ENCODE results near the gene PPP1R12C.
"Not testable (repeated sequence)": the region's sequence is repeated elsewhere in the genome, so short reads cannot be mapped to it uniquely, and the experiment has no call there.

Gene PPP1R12C

DNA sequence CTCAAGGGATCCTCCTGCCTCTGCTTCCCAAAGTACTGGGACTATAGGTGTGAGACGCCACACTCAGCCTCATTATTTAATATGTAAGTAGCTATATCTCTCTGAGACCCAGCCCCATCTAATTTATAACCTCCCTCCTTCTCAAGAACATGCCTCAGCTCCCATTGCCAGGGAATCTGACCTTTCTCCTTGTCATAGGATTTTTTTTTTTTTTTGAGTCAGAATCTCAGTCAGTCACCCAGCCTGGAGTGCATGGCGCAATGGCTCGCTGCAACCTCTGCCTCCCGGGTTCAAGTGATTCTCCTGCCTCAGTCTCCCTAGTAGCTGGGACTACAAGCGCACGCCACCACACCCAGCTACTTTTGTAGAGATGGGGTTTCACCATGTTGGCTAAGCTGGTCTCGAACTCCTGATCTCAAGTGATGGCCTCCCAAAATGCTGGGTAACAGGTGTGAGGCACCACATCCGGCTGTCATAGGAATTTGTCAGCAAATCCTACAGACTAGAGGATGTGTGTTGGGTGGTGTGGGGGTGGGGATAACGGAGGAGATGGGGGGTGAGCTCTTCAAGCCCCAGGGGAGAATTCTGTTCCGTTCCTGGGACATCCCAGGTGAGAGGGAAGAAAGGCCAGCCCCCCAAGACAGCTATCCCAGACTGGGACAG lies 46.8 kb downstream of the PPP1R12C start:
- no peak for DNase-seq

DNA sequence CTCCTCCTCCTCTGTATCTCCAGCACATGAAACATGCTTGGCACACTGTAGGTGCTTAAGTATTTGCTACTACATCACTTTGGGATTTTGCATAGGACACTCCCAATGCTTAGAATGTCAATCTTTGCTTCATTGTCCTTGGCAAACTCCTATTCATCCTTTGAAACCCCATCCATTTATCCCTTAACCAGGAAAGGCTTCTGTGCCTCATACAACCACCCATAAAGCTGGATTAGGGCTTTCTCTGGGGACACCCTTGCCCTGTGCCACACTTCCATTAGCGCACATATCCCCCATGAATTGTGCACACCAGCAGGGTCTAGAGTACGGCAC lies 47.6 kb downstream of the PPP1R12C start:
- DNase-seq: no peak

GRCh38 chr19:55068950-55069864 lies 48.2 kb downstream of the PPP1R12C start:
- no peak for DNase-seq

DNA sequence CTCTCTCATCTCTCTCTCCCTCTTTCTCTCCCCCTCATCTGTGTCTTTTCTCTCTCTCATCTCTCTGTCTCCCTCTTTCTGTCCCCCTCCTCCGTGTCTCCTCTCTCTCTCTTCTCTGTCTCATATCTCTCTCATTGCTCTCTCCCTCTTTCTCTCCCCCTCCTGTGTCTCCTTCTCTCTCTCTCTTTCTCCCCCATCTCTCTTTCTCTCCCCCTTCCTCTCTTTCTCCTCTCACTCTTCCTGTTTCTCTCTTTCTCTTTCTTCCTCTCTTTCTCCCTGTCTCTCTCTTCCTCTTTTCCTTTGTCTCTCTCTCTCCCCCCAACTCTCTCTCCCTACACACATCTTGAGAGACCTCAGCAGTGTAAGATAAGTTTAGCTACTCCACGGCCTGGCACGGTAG lies 49.6 kb downstream of the PPP1R12C start:
- no peak for DNase-seq

- DNase-seq: no peak
Measured at GRCh38 chr19:55066107-55066709, 51.2 kb downstream of the PPP1R12C start.

- not testable (repeated sequence) for DNase-seq
Measured at GRCh38 chr19:55065516-55065915, 51.9 kb downstream of the PPP1R12C start.

DNA sequence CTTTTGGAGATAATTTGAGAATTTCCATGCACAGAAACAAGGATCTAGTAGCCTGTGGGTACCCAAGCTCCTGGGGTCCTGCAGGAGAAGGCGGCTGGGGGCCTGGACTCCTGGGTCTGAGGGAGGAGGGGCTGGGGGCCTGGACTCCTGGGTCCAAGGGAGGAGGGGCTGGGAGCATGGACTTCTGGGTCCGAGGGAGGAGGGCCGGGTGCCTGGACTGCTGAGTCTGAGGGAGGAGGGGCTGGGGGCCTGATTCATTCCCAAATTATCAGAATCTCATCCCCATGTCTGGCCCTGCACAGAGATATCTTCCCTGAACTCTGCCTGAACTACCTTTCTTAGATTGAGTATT lies 54.0 kb downstream of the PPP1R12C start:
- no peak for DNase-seq

DNA sequence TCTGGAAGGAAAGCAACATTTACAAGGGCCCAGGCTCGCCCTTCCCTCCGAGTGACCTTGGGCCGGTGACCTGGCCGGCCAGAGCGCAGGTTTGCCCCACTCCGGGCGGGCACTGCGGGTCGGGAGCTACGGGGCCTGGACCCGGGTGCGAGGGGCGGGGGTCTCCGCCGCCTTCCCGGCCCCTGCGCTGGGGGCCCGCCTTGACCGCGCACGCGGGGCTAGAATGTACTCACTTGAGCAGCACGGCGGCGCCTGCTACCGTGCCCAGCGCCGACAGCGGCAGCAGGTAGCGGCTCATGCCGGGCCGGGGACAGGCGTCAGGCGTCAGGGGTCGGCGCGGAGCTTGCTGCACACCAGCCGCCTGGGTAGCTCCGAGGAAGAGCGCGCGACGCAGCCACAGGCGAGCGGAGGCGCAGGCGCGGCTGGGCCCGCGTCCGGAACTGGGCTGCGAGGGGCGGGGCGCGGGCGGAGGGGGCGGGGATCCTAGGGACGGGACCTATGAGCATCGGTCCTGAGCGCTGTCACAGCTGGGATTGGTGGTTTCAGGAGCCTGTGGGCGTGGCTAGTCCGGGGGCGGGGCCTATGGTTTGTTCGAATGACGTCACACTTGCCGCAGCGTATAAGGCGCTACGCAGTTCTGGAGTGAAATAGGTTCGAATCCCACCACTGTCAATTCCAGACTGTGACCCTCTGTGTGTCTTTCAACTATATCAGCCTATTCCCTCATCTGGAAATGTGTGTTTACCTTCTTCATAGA lies 54.5 kb downstream of the PPP1R12C start, which contains the start of gene RDH13:
Gene RDH13 (minus strand): TSS at position 414 of the 757 bp plus-strand sequence. CDS start 116 bp downstream, at position 298.
- peak; percentile 87 to 88 for DNase-seq

DNA sequence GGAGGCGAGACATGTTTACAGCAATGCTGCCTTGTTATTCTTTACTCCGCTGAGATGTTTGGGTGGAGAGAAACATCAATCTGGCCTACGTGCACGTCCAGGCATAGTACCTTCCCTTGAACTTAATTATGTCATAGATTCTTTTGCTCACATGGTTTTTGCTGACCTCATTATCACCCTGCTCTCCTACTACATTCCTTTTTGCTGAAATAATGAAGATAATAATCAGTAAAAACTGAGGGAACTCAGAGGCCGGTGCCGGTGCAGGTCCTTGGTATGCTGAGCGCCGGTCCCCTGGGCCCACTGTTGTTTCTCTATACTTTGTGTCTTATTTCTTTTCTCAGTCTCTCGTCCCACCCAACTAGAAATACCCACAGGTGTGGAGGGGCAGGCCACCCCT lies 57.1 kb downstream of the PPP1R12C start:
- DNase-seq: not testable (repeated sequence)

DNA sequence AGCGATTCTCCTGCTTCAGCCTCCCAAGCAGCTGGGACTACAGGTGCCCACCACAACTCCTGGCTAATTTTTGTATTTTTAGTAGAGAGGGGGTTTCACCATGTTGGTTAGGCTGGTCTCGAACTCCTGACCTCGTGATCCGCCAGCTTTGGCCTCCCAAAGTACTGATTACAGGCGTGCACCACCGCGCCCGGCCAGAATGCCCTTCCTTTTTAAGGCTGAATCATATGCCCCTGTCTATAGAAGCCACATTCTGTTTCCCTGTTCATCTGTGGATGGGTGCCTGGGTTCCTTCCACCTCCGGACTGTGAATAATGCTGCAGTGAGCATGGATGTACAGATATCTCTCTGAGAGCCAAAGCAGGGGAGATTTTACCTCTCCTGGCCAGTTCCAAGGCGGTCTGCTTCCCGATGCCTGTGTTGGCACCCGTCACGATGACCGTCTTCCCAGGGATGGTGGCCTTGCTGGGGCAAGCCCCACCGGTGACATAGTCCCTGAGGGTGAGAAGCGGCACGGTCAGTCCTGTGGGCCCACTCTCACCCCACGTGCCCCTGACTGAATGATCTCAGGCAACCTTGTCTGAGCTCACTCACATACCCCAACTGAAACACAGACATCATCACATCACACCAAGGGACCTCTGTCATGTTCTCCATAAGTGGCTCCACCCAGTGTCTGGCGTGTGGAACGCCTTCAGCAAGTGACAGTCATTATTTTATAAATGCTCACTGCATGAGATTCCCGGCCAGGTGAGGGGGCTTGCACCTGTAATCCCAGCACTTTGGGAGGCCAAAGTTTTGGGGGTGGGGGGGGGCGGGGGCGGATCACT lies 58.4 kb downstream of the PPP1R12C start:
- DNase-seq: no peak

- no peak for DNase-seq
Measured at GRCh38 chr19:55056827-55057226, 60.6 kb downstream of the PPP1R12C start.

GRCh38 chr19:55053735-55054134 lies 63.7 kb downstream of the PPP1R12C start:
- no peak for DNase-seq

DNA sequence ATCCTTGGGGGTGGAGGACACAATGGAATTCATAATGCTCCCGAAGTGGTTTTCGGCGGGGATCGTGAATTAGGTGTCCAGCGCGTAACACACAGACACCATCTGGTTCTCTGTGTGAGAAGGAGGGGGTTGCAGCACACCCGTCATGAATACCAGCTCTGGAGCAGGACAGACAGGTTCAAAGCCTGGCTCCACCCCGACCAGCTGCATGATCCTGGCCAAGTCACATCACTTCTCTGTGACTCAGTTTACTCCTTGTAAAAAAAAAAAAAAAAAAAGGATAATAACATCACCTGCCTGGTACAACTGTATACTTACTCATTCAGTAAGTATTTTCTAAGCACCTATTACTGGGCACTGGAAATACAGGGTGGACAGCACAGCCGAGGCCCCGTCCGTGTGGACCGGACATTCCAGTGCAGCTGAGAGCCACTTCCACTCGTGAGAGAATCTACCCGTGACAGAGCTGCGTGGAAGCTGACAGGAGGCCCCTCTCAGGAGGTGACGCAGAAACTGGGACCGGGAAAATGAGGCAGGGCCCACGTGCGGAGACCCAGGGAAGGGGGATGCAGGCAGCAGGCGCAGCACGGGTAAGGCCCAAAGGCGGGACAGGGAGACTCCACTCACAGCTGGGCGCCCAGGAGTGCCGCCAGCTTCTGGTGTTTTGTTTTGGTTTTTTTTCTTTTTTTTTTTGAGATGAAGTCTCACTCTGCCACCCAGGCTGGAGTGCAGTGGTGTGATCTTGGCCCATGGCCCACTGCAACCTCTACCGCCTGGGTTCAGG lies 66.5 kb downstream of the PPP1R12C start:
- DNase-seq: no peak

DNA sequence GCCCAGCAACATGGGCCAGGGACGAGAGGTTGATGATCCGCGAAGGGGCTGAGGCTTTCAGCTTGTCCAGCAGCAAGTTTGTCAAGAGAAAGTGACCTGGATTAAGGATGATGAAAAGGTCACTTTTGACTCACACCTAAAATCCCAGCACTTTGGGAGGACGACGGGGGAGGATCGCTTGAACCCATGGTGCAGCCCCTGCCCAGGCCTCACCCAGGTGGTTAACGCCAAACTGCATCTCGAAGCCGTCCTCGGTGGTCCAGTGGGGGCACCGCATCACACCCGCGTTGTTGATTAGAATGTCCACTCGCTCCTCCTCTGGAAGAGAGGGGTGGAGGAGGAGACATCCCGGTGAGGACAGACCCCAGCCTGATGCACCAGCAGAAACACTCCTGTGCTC lies 69.0 kb downstream of the PPP1R12C start:
- DNase-seq: no peak

DNA sequence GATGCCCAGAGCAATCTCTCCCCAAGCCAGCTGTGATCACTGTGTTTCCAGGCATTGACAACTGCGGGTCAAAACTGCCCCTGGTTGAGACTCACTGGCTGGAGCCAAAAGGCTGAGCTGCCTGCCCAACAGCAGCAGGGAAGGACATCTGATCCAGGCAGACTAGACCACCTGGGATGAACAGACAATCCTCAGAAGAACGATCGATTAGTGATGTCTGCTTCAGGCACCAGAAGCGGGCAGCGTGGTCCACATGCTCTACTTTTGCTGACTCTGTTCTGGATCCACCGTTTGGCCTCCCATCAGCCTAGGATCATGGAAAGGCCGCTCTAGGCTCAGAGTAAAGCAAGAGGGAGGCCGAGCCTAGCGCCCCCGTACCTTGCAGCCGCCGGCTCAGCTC lies 69.5 kb downstream of the PPP1R12C start:
- no peak for DNase-seq

DNA sequence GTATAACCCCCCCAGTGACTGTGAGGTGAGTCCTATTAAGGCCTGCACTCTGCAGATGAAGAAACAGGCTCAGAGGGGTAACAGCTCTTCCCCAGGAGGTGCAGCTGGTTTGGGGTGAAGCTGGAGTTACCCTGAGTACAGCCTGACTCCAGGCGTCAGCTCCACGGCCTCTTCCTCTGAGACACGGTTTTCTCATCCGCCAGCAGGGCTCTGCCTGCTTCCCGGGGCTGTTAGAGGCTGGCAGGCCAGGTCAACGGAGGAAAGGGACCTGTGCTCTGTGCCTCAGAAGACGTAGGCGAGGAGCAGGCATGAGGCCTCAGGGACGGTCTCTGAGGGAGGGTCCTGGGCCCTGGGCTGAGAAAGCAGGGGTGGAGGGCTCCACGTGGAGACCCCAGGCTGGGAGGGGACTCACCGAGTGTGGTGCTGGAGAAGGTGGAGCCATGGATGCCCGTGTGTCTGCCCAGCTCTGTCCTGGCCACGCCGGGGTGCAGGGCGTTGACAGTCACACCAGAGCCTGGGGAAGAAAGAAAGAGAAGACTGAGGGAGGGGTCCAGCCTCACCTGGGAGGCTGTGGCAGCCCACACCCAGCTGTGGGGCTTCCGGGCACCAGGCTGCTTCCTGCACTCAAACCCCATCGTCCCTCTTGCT lies 70.3 kb downstream of the PPP1R12C start:
- DNase-seq: no peak

DNA sequence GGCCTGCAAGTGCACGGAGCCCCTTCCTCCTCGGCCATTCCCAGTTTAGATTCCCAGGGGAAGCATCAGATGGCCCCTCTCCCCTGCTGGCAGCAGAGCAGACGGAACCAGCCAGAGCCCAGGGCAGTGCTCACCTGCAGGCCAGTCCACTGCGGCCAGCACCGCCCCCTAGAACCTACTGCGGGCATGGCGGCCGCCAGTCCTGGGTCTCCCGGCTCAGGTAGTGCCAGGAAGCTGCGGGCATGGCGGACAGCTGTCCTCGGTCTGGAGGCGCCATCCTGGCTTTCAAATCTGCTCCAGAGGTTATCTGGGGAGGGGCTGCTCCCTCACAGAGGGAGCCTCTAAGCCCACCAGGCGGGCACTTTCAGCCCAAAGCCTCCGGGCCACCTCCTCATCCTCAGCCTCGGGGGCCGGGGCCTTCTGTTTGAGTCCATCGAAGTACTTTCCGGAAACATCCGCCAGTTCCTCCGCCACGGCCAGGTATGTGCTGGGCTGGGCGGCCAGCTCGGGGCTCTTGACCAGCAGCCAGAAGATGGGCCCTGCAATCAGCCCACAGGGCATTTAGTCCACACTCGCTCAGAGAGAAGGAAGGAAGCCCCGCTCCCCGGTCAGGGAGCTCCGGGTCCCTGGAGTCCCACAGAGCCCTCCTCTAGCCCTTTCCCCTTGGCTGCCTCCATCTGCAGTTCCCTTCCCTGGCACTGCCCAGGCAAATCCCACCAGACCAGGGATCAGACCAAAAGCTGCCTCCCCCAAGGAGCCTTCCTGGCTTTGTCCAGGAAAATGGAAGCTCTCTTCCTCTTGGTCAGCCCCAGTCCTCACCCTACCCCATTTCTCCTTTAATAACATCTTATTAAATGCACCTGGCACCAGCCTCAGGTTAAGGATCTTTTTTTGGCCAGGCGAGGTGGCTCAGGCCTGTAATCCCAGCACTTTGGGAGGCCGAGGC lies 72.4 kb downstream of the PPP1R12C start:
- DNase-seq: no peak

DNA sequence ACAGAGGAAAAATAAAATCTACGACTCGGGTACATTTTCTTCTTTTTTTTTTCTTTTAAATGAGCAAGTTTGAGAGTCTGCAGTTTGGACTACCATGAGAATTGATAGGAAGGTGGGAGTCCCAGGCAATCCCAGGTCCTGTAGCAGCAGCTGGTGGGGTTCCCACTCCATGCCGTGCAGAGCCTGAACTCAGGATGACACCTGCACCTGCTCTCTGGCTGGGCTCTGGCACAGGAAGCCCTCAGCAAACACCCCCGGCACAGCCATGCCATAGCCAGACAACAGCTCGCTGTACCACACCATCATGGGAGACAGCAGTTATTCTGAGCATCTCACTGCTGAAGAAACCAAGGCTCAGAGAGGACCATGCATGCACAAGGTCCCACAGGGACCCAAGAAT lies 73.2 kb downstream of the PPP1R12C start:
- no peak for DNase-seq

- DNase-seq: no peak
Measured at GRCh38 chr19:55042688-55043087, 74.7 kb downstream of the PPP1R12C start.

GRCh38 chr19:55042344-55042678 lies 75.1 kb downstream of the PPP1R12C start:
- no peak for DNase-seq
